ENCODE data around the gene POU3F2. TPM values are rescaled to one million over a fixed set of nuclear protein-coding genes. Genes with fewer than 3 reads are reported as not detected.

The POU3F2 gene
- under 0.01 TPM for total RNA-seq

- H3K4me3 ChIP-seq (ENCODE audit: low read length), result peak within 1 kb of the TSS; percentile 22
- peaks cover 43% of the 10 kb centered on the region for H3K4me1 ChIP-seq (ENCODE audit: insufficient read depth, low read length)
- no peaks in the 10 kb centered on the region for H3K9me3 ChIP-seq (ENCODE audit: low read depth, low read length)
- peaks cover 88% of the 10 kb centered on the region for H3K27me3 ChIP-seq (ENCODE audit: insufficient read depth, low read length)
Observed at GRCh38 chr6:98834060-98835031, at the start of gene POU3F2. Gene POU3F2 (plus strand): TSS chr6:98834574. CDS start chr6:98834874, 300 bp downstream.

GRCh38 chr6:98787435-98787834, 46.9 kb upstream of the POU3F2 start:
- Histone ChIP-seq H3K9me3 (ENCODE audit: low read depth, low read length) (no peaks in the 10 kb centered on the region), H3K4me1 (ENCODE audit: insufficient read depth, low read length) (no peaks in the 10 kb centered on the region), H3K4me3 (ENCODE audit: low read length) (no peak overlapping the region), H3K27me3 (ENCODE audit: insufficient read depth, low read length) (peaks cover 14% of the 10 kb centered on the region)

- no peaks in the 10 kb centered on the region for H3K9me3 ChIP-seq (ENCODE audit: low read depth, low read length)
- peaks cover 14% of the 10 kb centered on the region for H3K27me3 ChIP-seq (ENCODE audit: insufficient read depth, low read length)
- H3K4me3 ChIP-seq (ENCODE audit: low read length), result no peak overlapping the region
- H3K4me1 ChIP-seq (ENCODE audit: insufficient read depth, low read length), result no peaks in the 10 kb centered on the region
Observed at GRCh38 chr6:98787961-98788360, 46.4 kb upstream of the POU3F2 start.

- Histone ChIP-seq H3K4me1 (ENCODE audit: insufficient read depth, low read length) (no peaks in the 10 kb centered on the region), H3K27me3 (ENCODE audit: insufficient read depth, low read length) (peaks cover 11% of the 10 kb centered on the region), H3K9me3 (ENCODE audit: low read depth, low read length) (no peaks in the 10 kb centered on the region), H3K4me3 (ENCODE audit: low read length) (no peak overlapping the region)
Observed at GRCh38 chr6:98794307-98794842, 40.0 kb upstream of the POU3F2 start.

GRCh38 chr6:98797217-98797994, 37.0 kb upstream of the POU3F2 start:
- Histone ChIP-seq H3K4me1 (ENCODE audit: insufficient read depth, low read length) (no peaks in the 10 kb centered on the region), H3K4me3 (ENCODE audit: low read length) (no peak overlapping the region), H3K27me3 (ENCODE audit: insufficient read depth, low read length) (peaks cover 11% of the 10 kb centered on the region), H3K9me3 (ENCODE audit: low read depth, low read length) (no peaks in the 10 kb centered on the region)

GRCh38 chr6:98800866-98801265, 33.5 kb upstream of the POU3F2 start:
- H3K4me3 ChIP-seq (ENCODE audit: low read length), result no peak overlapping the region
- no peaks in the 10 kb centered on the region for H3K9me3 ChIP-seq (ENCODE audit: low read depth, low read length)
- H3K4me1 ChIP-seq (ENCODE audit: insufficient read depth, low read length), result no peaks in the 10 kb centered on the region
- H3K27me3 ChIP-seq (ENCODE audit: insufficient read depth, low read length), result peaks cover 2% of the 10 kb centered on the region

- Histone ChIP-seq H3K4me1 (ENCODE audit: insufficient read depth, low read length) (no peaks in the 10 kb centered on the region), H3K9me3 (ENCODE audit: low read depth, low read length) (no peaks in the 10 kb centered on the region), H3K4me3 (ENCODE audit: low read length) (no peak overlapping the region), H3K27me3 (ENCODE audit: insufficient read depth, low read length) (peaks cover 19% of the 10 kb centered on the region)
Observed at GRCh38 chr6:98808541-98809210, 25.7 kb upstream of the POU3F2 start.

GRCh38 chr6:98812220-98812619, 22.2 kb upstream of the POU3F2 start:
- Histone ChIP-seq H3K4me1 (ENCODE audit: insufficient read depth, low read length) (no peaks in the 10 kb centered on the region), H3K4me3 (ENCODE audit: low read length) (no peak overlapping the region), H3K27me3 (ENCODE audit: insufficient read depth, low read length) (peaks cover 46% of the 10 kb centered on the region), H3K9me3 (ENCODE audit: low read depth, low read length) (peaks cover 11% of the 10 kb centered on the region)

- Histone ChIP-seq H3K9me3 (ENCODE audit: low read depth, low read length) (peaks cover 12% of the 10 kb centered on the region), H3K4me3 (ENCODE audit: low read length) (no peak overlapping the region), H3K4me1 (ENCODE audit: insufficient read depth, low read length) (no peaks in the 10 kb centered on the region), H3K27me3 (ENCODE audit: insufficient read depth, low read length) (peaks cover 66% of the 10 kb centered on the region)
Observed at GRCh38 chr6:98816799-98817198, 17.6 kb upstream of the POU3F2 start.

GRCh38 chr6:98821756-98822405, 12.5 kb upstream of the POU3F2 start:
- no peak overlapping the region for H3K4me3 ChIP-seq (ENCODE audit: low read length)
- no peaks in the 10 kb centered on the region for H3K4me1 ChIP-seq (ENCODE audit: insufficient read depth, low read length)
- H3K27me3 ChIP-seq (ENCODE audit: insufficient read depth, low read length), result peaks cover 90% of the 10 kb centered on the region
- peaks cover 4% of the 10 kb centered on the region for H3K9me3 ChIP-seq (ENCODE audit: low read depth, low read length)

GRCh38 chr6:98823428-98824161, 10.8 kb upstream of the POU3F2 start:
- no peak overlapping the region for H3K4me3 ChIP-seq (ENCODE audit: low read length)
- no peaks in the 10 kb centered on the region for H3K4me1 ChIP-seq (ENCODE audit: insufficient read depth, low read length)
- H3K9me3 ChIP-seq (ENCODE audit: low read depth, low read length), result no peaks in the 10 kb centered on the region
- peaks cover 91% of the 10 kb centered on the region for H3K27me3 ChIP-seq (ENCODE audit: insufficient read depth, low read length)

- Histone ChIP-seq H3K4me1 (ENCODE audit: insufficient read depth, low read length) (no peaks in the 10 kb centered on the region), H3K27me3 (ENCODE audit: insufficient read depth, low read length) (peaks cover 90% of the 10 kb centered on the region), H3K9me3 (ENCODE audit: low read depth, low read length) (no peaks in the 10 kb centered on the region), H3K4me3 (ENCODE audit: low read length) (no peak overlapping the region)
Observed at GRCh38 chr6:98824162-98824901, 10.0 kb upstream of the POU3F2 start.

GRCh38 chr6:98824902-98825599, 9.3 kb upstream of the POU3F2 start:
- H3K4me3 ChIP-seq (ENCODE audit: low read length), result no peak overlapping the region
- H3K4me1 ChIP-seq (ENCODE audit: insufficient read depth, low read length), result no peaks in the 10 kb centered on the region
- H3K9me3 ChIP-seq (ENCODE audit: low read depth, low read length), result no peaks in the 10 kb centered on the region
- peaks cover 90% of the 10 kb centered on the region for H3K27me3 ChIP-seq (ENCODE audit: insufficient read depth, low read length)

Data from mononuclear cell (primary cell).